22Rv1 (cell line): ENCODE data around the gene ARMC7.

Experiments
- H3K27ac ChIP-seq: fragments of 450-650 bp; 2 replicates; pipeline ENCODE4 v1.5.1; 2017
- CTCF ChIP-seq: fragments of 450-650 bp; IDR thresholded peaks from 2 replicates; pipeline ENCODE4 v1.5.1; 2017; ENCODE audit warnings: mild to moderate bottlenecking
- ZFX ChIP-seq: fragments of 450-650 bp; IDR thresholded peaks from 2 replicates; pipeline ENCODE4 v1.6.1; 2017; ENCODE audit warnings: antibody characterized with exemption, borderline replicate concordance

Gene ARMC7

GRCh38 chr17:75174996-75175395 lies 65.2 kb downstream of the ARMC7 start:
- TF ChIP-seq CTCF (no peak), ZFX (no peak)

GRCh38 chr17:75176625-75177024 lies 66.9 kb downstream of the ARMC7 start:
- TF ChIP-seq ZFX (no peak), CTCF (no peak)
- no peak overlapping the region for H3K27ac ChIP-seq

More at GRCh38 chr17:75174996-75175395, 65.2 kb downstream of the ARMC7 start:
- H3K27ac ChIP-seq: no peak overlapping the region

- TF ChIP-seq CTCF (no peak), ZFX (no peak)
- no peak overlapping the region for H3K27ac ChIP-seq
Observed at GRCh38 chr17:75178453-75178852, 68.7 kb downstream of the ARMC7 start.
